ENCODE results near the gene NANS.

DNA sequence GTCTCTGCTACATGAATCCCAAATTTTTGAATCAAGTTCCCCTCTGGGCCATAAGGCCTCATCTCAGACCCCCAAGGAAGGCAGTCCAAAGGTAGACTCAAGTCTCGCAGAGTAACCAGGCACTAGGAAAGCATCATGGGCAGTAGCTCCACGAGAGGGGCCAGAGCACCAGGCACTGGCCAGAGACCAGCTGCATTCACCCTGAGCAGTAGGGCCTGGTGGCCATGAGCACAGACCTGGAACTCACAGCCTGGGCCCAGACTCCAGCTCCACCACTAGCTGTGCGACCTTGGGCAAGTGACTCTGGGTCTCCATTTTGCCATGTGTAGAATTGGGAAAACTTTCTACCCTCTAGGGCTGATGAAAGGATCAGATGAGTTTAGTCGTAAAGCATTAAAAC is 28.5 kb downstream of the NANS start:
- TF ChIP-seq POLR2A (IDR thresholded peaks at IDR 0.05; ENCODE audit: low read length) (no peak), GATA1 (IDR thresholded peaks at IDR 0.05; ENCODE audit: low read depth, low read length) (no peak)
